Activated CD4-positive, alpha-beta T cell treated with anti-CD3 and anti-CD28 coated beads for 48 hours (primary cell): ENCODE measurements around the gene GYG2.
"Not testable (repeated sequence)": the region's sequence is repeated elsewhere in the genome, so short reads cannot be mapped to it uniquely, and the experiment has no call there.

Experiments
- DNase-seq: peaks from one replicate; pipeline ENCODE4 v3.0.0-alpha.2; 2020

Gene GYG2

GRCh38 chrX:2874222-2875135 is 45.7 kb downstream of the GYG2 start:
- DNase-seq, result no peak

- DNase-seq, result no peak
Observed at GRCh38 chrX:2875136-2875481, 46.4 kb downstream of the GYG2 start.

- no peak for DNase-seq
Observed at GRCh38 chrX:2875798-2876399, 47.2 kb downstream of the GYG2 start.

GRCh38 chrX:2878563-2878962 is 49.8 kb downstream of the GYG2 start:
- DNase-seq, result no peak

GRCh38 chrX:2879670-2880069 is 50.9 kb downstream of the GYG2 start:
- DNase-seq, result no peak

GRCh38 chrX:2883770-2884169 is 55.0 kb downstream of the GYG2 start:
- no peak for DNase-seq

- no peak for DNase-seq
Observed at GRCh38 chrX:2888309-2888708, 59.6 kb downstream of the GYG2 start.

GRCh38 chrX:2889045-2889605 is 60.4 kb downstream of the GYG2 start:
- DNase-seq, result no peak

- not testable (repeated sequence) for DNase-seq
Observed at GRCh38 chrX:2889706-2890490, 61.2 kb downstream of the GYG2 start.

- DNase-seq, result not testable (repeated sequence)
Observed at GRCh38 chrX:2890536-2891460, 62.1 kb downstream of the GYG2 start.

GRCh38 chrX:2892816-2893215 is 64.1 kb downstream of the GYG2 start:
- DNase-seq, result no peak

GRCh38 chrX:2894885-2895292 is 66.2 kb downstream of the GYG2 start:
- no peak for DNase-seq

GRCh38 chrX:2897311-2897689 is 68.6 kb downstream of the GYG2 start:
- no peak for DNase-seq

GRCh38 chrX:2897690-2898623 is 69.2 kb downstream of the GYG2 start:
- peak; percentile 3 for DNase-seq

- no peak for DNase-seq
Observed at GRCh38 chrX:2898846-2899512, 70.2 kb downstream of the GYG2 start.

- DNase-seq, result no peak
Observed at GRCh38 chrX:2901367-2902036, 72.8 kb downstream of the GYG2 start.

- no peak for DNase-seq
Observed at GRCh38 chrX:2902841-2903240, 74.1 kb downstream of the GYG2 start.

GRCh38 chrX:2903366-2903765 is 74.6 kb downstream of the GYG2 start:
- no peak for DNase-seq

- DNase-seq, result no peak
Observed at GRCh38 chrX:2907295-2907694, 78.6 kb downstream of the GYG2 start.

GRCh38 chrX:2908125-2908685 is 79.5 kb downstream of the GYG2 start:
- no peak for DNase-seq
